ENCODE measurements around the gene DNAAF1. TPM values are rescaled to one million over a fixed set of nuclear protein-coding genes. Genes with fewer than 3 reads are reported as not detected.

The DNAAF1 gene
- total RNA-seq, 1 donor from 2014 or later = not detected

DNA sequence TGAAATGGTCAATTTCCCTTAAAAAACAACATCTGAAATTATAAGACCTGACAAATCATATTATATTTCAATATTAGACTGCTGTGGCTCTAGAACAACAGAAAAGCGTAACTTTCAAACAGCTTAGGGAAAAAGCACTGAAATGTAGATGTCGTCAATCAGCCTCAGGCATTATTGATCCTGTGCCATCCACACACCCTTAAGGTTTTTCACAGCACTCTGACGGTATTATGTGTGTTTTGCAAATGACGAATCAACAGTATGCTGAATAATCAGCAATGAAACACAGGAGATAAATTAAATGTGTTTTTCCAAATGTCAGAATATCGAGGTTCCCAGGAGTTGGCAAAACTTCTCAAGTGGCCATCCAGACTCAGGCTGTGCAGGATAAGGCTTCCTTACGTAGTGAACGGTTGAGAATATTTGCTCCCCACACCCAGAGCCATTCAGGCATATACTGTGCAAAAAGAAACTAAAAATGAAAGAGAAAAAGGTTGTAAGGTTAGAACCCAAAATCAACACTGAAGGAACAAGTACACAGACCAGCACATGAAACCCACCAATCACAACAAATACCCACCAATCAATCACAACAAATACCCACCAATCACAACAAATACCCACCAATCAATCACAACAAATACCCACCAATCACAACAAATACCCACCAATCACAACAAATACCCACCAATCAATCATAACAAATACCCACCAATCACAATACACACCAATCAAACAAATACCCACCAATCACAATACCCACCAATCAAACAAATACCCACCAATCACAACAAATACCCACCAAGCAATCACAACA lies 20.6 kb upstream of the DNAAF1 start:
- peak; percentile 40 for ATAC-seq (ENCODE audit: low read depth)

DNA sequence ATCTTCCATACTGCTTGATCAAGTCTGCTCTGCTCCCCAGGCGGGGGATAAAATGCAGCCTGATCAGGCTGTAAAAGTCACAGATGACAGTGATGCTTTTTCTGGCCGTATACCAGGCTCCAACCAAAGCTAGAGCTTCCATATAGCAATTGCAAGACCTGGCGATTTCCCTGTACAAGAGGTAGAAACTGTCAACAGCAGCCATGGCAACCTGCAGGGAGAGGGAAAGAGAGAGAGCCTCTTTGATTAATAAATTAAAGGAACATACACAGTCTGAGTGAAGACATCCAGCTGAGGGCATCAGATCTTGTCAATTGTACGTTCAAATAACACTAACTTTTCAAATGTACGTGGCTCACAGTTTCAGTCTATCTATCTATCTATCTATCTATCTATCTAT lies 14.0 kb upstream of the DNAAF1 start:
- no peak overlapping the region for H3K27ac Mint-ChIP-seq
- peaks cover 37% of the 10 kb centered on the region for H3K36me3 Mint-ChIP-seq (ENCODE audit: low read depth)
- H3K9me3 Mint-ChIP-seq = no peaks in the 10 kb centered on the region
- peaks cover 26% of the 10 kb centered on the region for H3K4me1 Mint-ChIP-seq
- DNase-seq = no peak
- intact Hi-C loops (cut with micrococcal nuclease) = no loop called here
- no peaks in the 10 kb centered on the region for H3K27me3 Mint-ChIP-seq
- no peak overlapping the region for H3K4me3 Mint-ChIP-seq
- ATAC-seq (ENCODE audit: low read depth) = no peak
- TF ChIP-seq, protein P1, sequence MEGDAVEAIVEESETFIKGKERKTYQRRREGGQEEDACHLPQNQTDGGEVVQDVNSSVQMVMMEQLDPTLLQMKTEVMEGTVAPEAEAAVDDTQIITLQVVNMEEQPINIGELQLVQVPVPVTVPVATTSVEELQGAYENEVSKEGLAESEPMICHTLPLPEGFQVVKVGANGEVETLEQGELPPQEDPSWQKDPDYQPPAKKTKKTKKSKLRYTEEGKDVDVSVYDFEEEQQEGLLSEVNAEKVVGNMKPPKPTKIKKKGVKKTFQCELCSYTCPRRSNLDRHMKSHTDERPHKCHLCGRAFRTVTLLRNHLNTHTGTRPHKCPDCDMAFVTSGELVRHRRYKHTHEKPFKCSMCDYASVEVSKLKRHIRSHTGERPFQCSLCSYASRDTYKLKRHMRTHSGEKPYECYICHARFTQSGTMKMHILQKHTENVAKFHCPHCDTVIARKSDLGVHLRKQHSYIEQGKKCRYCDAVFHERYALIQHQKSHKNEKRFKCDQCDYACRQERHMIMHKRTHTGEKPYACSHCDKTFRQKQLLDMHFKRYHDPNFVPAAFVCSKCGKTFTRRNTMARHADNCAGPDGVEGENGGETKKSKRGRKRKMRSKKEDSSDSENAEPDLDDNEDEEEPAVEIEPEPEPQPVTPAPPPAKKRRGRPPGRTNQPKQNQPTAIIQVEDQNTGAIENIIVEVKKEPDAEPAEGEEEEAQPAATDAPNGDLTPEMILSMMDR (IDR thresholded peaks at IDR 0.05) = no peak
- POLR2A ChIA-PET = interaction anchor here (0.6 to 5.0 kb wide), 2 partner anchors 9 to 15 kb away, joined by 4 to 33 read pairs; partner anchors contain the start of gene MBTPS1
- CTCF ChIA-PET = no interaction called here

More for the DNA sequence above, 20.6 kb upstream of the DNAAF1 start:
- Mint-ChIP-seq H3K36me3 (ENCODE audit: low read depth) (peaks cover 32% of the 10 kb centered on the region), H3K27ac (no peak overlapping the region), H3K4me3 (no peak overlapping the region), H3K9me3 (no peaks in the 10 kb centered on the region), H3K4me1 (peaks cover 13% of the 10 kb centered on the region), H3K27me3 (no peaks in the 10 kb centered on the region)
- POLR2A ChIA-PET = no interaction called here
- TF ChIP-seq, protein P1 (IDR thresholded peaks at IDR 0.05) = no peak
- CTCF ChIA-PET = no interaction called here
- intact Hi-C loops (cut with micrococcal nuclease) = no loop called here
- no peak for DNase-seq

DNA sequence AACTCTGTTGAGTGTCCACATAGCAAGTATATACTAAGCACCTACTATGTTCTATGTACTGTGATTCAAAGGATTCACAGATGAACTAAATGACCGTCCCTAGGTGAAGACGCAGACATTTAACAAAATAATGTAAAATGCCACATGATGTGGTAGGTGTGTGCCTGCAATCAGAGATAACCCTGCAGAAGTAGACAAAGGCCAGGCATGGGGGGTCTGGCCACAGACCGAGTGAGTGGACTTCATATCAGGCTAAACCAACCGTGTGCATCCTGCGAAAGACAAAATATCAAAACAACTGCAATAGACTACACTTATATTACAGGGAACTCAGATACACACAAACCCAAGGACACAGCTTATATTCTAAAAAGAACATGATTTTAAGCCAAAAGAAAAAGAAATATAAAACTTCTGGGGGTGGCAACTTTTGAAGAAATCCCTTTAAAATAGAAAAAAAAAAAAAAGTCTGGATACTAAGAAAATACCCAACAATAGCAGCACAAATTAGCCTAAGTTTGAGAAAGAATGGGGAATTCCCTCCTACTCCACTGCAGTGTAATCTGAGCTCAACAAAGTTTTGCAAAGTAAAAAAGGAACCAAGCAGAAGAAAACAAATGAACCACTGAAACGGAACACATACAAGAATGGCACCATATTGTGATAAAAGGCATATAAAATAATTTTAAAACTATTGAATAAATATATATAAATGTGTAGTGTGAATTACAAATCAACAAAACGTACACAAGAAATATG lies 12.4 kb upstream of the DNAAF1 start:
- H3K27me3 Mint-ChIP-seq = no peaks in the 10 kb centered on the region
- peaks cover 30% of the 10 kb centered on the region for H3K36me3 Mint-ChIP-seq (ENCODE audit: low read depth)
- peak overlapping the region; percentile 53 for H3K27ac Mint-ChIP-seq
- peak; percentile 77 for ATAC-seq (ENCODE audit: low read depth)
- intact Hi-C loops (cut with micrococcal nuclease) = loop anchor here (1.0 kb wide), 2 partner anchors 13 to 16 kb away; partner anchors contain the start of genes DNAAF1, HSDL1 and MBTPS1
- DNase-seq = no peak
- ChIA-PET POLR2A (interaction anchor here (0.6 to 5.0 kb wide), 8 partner anchors 13 to 608 kb away, joined by 3 to 33 read pairs (median 4); partner anchors contain the start of genes DNAAF1, HSBP1, HSDL1 and MBTPS1), CTCF (interaction anchor here (1.0 to 1.8 kb wide), 2 partner anchors 16 to 55 kb away, joined by 5 to 6 read pairs; partner anchors contain the start of genes MBTPS1 and TAF1C)
- no peak overlapping the region for H3K4me3 Mint-ChIP-seq
- H3K4me1 Mint-ChIP-seq = peaks cover 29% of the 10 kb centered on the region
- no peaks in the 10 kb centered on the region for H3K9me3 Mint-ChIP-seq
- TF ChIP-seq, protein P1 (IDR thresholded peaks at IDR 0.05) = no peak

DNA sequence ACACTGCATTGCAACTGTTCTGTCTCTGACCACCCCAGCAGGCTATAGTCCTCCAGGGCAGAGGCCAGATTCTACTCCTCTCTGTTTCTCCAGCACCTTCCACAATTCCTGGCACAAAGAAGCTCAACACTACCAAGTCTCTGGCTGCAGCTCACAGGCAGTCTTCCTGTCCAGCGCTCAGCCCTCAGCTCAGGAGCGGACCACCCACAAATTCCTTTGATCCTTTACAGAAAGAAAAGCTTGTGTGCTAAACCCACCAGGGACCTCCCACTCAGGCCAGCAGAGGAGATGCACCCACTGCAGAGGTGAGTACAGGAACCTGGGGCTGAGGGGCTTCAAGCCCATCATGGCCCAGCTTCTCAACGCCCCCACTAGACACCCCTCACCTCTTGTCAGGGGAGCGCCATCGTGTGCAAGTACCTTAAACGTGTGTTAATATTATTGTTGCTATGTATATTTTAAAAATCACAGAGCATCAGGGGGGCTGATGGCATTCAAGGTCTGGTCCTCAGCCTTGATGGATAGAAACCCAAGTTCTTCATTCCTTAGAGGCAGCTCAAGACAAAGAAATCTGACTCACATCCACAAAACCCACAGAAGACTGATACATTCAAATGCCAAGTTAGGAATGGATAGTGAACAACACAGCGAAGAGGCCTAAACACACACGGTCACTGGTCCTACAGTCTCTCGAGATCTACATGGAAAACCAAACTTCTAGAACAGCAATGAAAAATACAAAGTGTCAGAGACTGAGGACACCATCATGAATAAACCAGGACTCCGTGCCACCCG lies 8.6 kb upstream of the DNAAF1 start:
- no peaks in the 10 kb centered on the region for H3K27me3 Mint-ChIP-seq
- POLR2A ChIA-PET = no interaction called here
- H3K36me3 Mint-ChIP-seq (ENCODE audit: low read depth) = peaks cover 5% of the 10 kb centered on the region
- DNase-seq = no peak
- no peak for ATAC-seq (ENCODE audit: low read depth)
- H3K4me3 Mint-ChIP-seq = no peak overlapping the region
- CTCF ChIA-PET = interaction anchor here (0.6 kb wide), 1 partner anchor 537 kb away, joined by 4 read pairs; no protein-coding TSS in a partner anchor
- intact Hi-C loops (cut with micrococcal nuclease) = no loop called here
- peaks cover 29% of the 10 kb centered on the region for H3K4me1 Mint-ChIP-seq
- H3K9me3 Mint-ChIP-seq = no peaks in the 10 kb centered on the region
- no peak overlapping the region for H3K27ac Mint-ChIP-seq
- TF ChIP-seq, protein P1 (IDR thresholded peaks at IDR 0.05) = no peak
